Measurements from ENCODE around the gene ZEB2. TPM values are rescaled to one million over a fixed set of nuclear protein-coding genes. Genes with fewer than 3 reads are reported as not detected.

The ZEB2 gene
- total and polyA plus RNA-seq, 5 donors from 2014 or later, result 0.23 to 18.1 (median 0.41) TPM; not detected in 1

GRCh38 chr2:144358374-144358964 lies 161.4 kb downstream of the ZEB2 start:
- H3K27ac Mint-ChIP-seq, result no peak overlapping the region

GRCh38 chr2:144357623-144358373 lies 162.1 kb downstream of the ZEB2 start:
- no peaks in the 10 kb centered on the region for H3K36me3 Mint-ChIP-seq
- no peaks in the 10 kb centered on the region for H3K27me3 Mint-ChIP-seq
- Histone ChIP-seq H3K27me3 (ENCODE audit: control insufficient read depth, insufficient read depth, low read length) (no peaks in the 10 kb centered on the region), H3K4me1 (ENCODE audit: control insufficient read depth, insufficient read depth, low read length, poor library complexity, severe bottlenecking) (no peaks in the 10 kb centered on the region), H3K4me3 (ENCODE audit: low read depth, low read length) (no peak overlapping the region), H3K9me3 (ENCODE audit: control insufficient read depth in 2 of 2, low read length in 2 of 2) (no peaks in the 10 kb centered on the region), H3K27ac (ENCODE audit: insufficient read depth, low read length, poor library complexity, severe bottlenecking) (no peak overlapping the region), H3K36me3 (ENCODE audit: control insufficient read depth, insufficient read depth, low read length) (no peaks in the 10 kb centered on the region)
- no peak overlapping the region for H3K4me3 Mint-ChIP-seq
- DNase-seq, result peak in 1 of 3 donors; percentile 18
- H3K27ac Mint-ChIP-seq, result no peak overlapping the region
- H3K4me1 Mint-ChIP-seq, result peaks cover 0 to 10% (median 0%) of the 10 kb centered on the region in 4 donors
- ATAC-seq (ENCODE audit: low read depth in 2 of 2), result no peak
- H3K9me3 Mint-ChIP-seq, result peaks cover 0 to 1% (median 0%) of the 10 kb centered on the region in 7 donors

More at GRCh38 chr2:144358374-144358964, 161.4 kb downstream of the ZEB2 start:
- no peaks in the 10 kb centered on the region for H3K27me3 ChIP-seq (ENCODE audit: control insufficient read depth, insufficient read depth, low read length)
- no peaks in the 10 kb centered on the region for H3K4me1 ChIP-seq (ENCODE audit: control insufficient read depth, insufficient read depth, low read length, poor library complexity, severe bottlenecking)
- no peaks in the 10 kb centered on the region for H3K36me3 ChIP-seq (ENCODE audit: control insufficient read depth, insufficient read depth, low read length)
- Mint-ChIP-seq H3K4me1 (peaks cover 0 to 10% (median 0%) of the 10 kb centered on the region in 4 donors), H3K4me3 (peak overlapping the region in 1 of 4 donors; percentile 51), H3K9me3 (peaks cover 0 to 1% (median 0%) of the 10 kb centered on the region in 7 donors), H3K27me3 (no peaks in the 10 kb centered on the region), H3K36me3 (no peaks in the 10 kb centered on the region)
- no peaks in the 10 kb centered on the region for H3K9me3 ChIP-seq (ENCODE audit: control insufficient read depth in 2 of 2, low read length in 2 of 2)
- H3K4me3 ChIP-seq (ENCODE audit: low read depth, low read length), result no peak overlapping the region
- H3K27ac ChIP-seq (ENCODE audit: insufficient read depth, low read length, poor library complexity, severe bottlenecking), result no peak overlapping the region
- ATAC-seq (ENCODE audit: low read depth in 2 of 2) (no peak), DNase-seq (no peak)

GRCh38 chr2:144356402-144356801 lies 163.5 kb downstream of the ZEB2 start:
- DNase-seq (no peak), ATAC-seq (ENCODE audit: low read depth in 2 of 2) (no peak)
- H3K9me3 ChIP-seq (ENCODE audit: control insufficient read depth in 2 of 2, low read length in 2 of 2), result no peaks in the 10 kb centered on the region
- H3K9me3 Mint-ChIP-seq, result peaks cover 0 to 1% (median 0%) of the 10 kb centered on the region in 7 donors
- no peaks in the 10 kb centered on the region for H3K36me3 Mint-ChIP-seq
- no peaks in the 10 kb centered on the region for H3K27me3 Mint-ChIP-seq
- H3K27ac Mint-ChIP-seq, result no peak overlapping the region
- no peak overlapping the region for H3K4me3 ChIP-seq (ENCODE audit: low read depth, low read length)
- H3K4me1 ChIP-seq (ENCODE audit: control insufficient read depth, insufficient read depth, low read length, poor library complexity, severe bottlenecking), result no peaks in the 10 kb centered on the region
- H3K4me1 Mint-ChIP-seq, result peaks cover 0 to 10% (median 0%) of the 10 kb centered on the region in 4 donors
- H3K4me3 Mint-ChIP-seq, result no peak overlapping the region
- no peaks in the 10 kb centered on the region for H3K36me3 ChIP-seq (ENCODE audit: control insufficient read depth, insufficient read depth, low read length)
- H3K27me3 ChIP-seq (ENCODE audit: control insufficient read depth, insufficient read depth, low read length), result no peaks in the 10 kb centered on the region
- H3K27ac ChIP-seq (ENCODE audit: insufficient read depth, low read length, poor library complexity, severe bottlenecking), result no peak overlapping the region

- Histone ChIP-seq H3K9me3 (ENCODE audit: control insufficient read depth in 2 of 2, low read length in 2 of 2) (no peaks in the 10 kb centered on the region), H3K36me3 (ENCODE audit: control insufficient read depth, insufficient read depth, low read length) (no peaks in the 10 kb centered on the region), H3K27me3 (ENCODE audit: control insufficient read depth, insufficient read depth, low read length) (peaks cover 5% of the 10 kb centered on the region), H3K4me3 (ENCODE audit: low read depth, low read length) (no peak overlapping the region), H3K27ac (ENCODE audit: insufficient read depth, low read length, poor library complexity, severe bottlenecking) (no peak overlapping the region), H3K4me1 (ENCODE audit: control insufficient read depth, insufficient read depth, low read length, poor library complexity, severe bottlenecking) (no peaks in the 10 kb centered on the region)
- peaks cover 0 to 10% (median 0%) of the 10 kb centered on the region in 4 donors for H3K4me1 Mint-ChIP-seq
- ATAC-seq (ENCODE audit: low read depth in 2 of 2), result no peak
- no peak for DNase-seq
- H3K9me3 Mint-ChIP-seq, result peaks cover 0 to 2% (median 0%) of the 10 kb centered on the region in 7 donors
- no peaks in the 10 kb centered on the region for H3K36me3 Mint-ChIP-seq
- no peak overlapping the region for H3K4me3 Mint-ChIP-seq
- H3K27me3 Mint-ChIP-seq, result peaks cover 5% of the 10 kb centered on the region
- no peak overlapping the region for H3K27ac Mint-ChIP-seq
Measured at GRCh38 chr2:144354953-144355352, 165.0 kb downstream of the ZEB2 start.

GRCh38 chr2:144351687-144352086 lies 168.2 kb downstream of the ZEB2 start:
- Mint-ChIP-seq H3K36me3 (no peaks in the 10 kb centered on the region), H3K27ac (no peak overlapping the region), H3K27me3 (peaks cover 5% of the 10 kb centered on the region), H3K4me3 (no peak overlapping the region), H3K4me1 (no peaks in the 10 kb centered on the region), H3K9me3 (peaks cover 0 to 2% (median 0%) of the 10 kb centered on the region in 7 donors)
- no peak overlapping the region for H3K4me3 ChIP-seq (ENCODE audit: low read depth, low read length)
- no peaks in the 10 kb centered on the region for H3K4me1 ChIP-seq (ENCODE audit: control insufficient read depth, insufficient read depth, low read length, poor library complexity, severe bottlenecking)
- H3K27me3 ChIP-seq (ENCODE audit: control insufficient read depth, insufficient read depth, low read length), result peaks cover 5% of the 10 kb centered on the region
- DNase-seq, result no peak
- no peaks in the 10 kb centered on the region for H3K9me3 ChIP-seq (ENCODE audit: control insufficient read depth in 2 of 2, low read length in 2 of 2)
- no peaks in the 10 kb centered on the region for H3K36me3 ChIP-seq (ENCODE audit: control insufficient read depth, insufficient read depth, low read length)
- H3K27ac ChIP-seq (ENCODE audit: insufficient read depth, low read length, poor library complexity, severe bottlenecking), result no peak overlapping the region
- no peak for ATAC-seq (ENCODE audit: low read depth in 2 of 2)

GRCh38 chr2:144350151-144350802 lies 169.6 kb downstream of the ZEB2 start:
- no peak for ATAC-seq (ENCODE audit: low read depth in 2 of 2)
- no peaks in the 10 kb centered on the region for H3K4me1 Mint-ChIP-seq
- no peak overlapping the region for H3K4me3 Mint-ChIP-seq

GRCh38 chr2:144349674-144350073 lies 170.2 kb downstream of the ZEB2 start:
- ATAC-seq (ENCODE audit: low read depth in 2 of 2) (no peak), DNase-seq (no peak)
- Histone ChIP-seq H3K9me3 (ENCODE audit: control insufficient read depth in 2 of 2, low read length in 2 of 2) (no peaks in the 10 kb centered on the region), H3K4me3 (ENCODE audit: low read depth, low read length) (no peak overlapping the region), H3K4me1 (ENCODE audit: control insufficient read depth, insufficient read depth, low read length, poor library complexity, severe bottlenecking) (no peaks in the 10 kb centered on the region), H3K27me3 (ENCODE audit: control insufficient read depth, insufficient read depth, low read length) (peaks cover 5% of the 10 kb centered on the region), H3K36me3 (ENCODE audit: control insufficient read depth, insufficient read depth, low read length) (no peaks in the 10 kb centered on the region), H3K27ac (ENCODE audit: insufficient read depth, low read length, poor library complexity, severe bottlenecking) (no peak overlapping the region)
- no peaks in the 10 kb centered on the region for H3K36me3 Mint-ChIP-seq
- H3K4me3 Mint-ChIP-seq, result no peak overlapping the region
- H3K4me1 Mint-ChIP-seq, result no peaks in the 10 kb centered on the region
- H3K27me3 Mint-ChIP-seq, result peaks cover 5% of the 10 kb centered on the region
- peaks cover 0 to 2% (median 0%) of the 10 kb centered on the region in 7 donors for H3K9me3 Mint-ChIP-seq
- H3K27ac Mint-ChIP-seq, result no peak overlapping the region

More at GRCh38 chr2:144350151-144350802, 169.6 kb downstream of the ZEB2 start:
- H3K4me1 ChIP-seq (ENCODE audit: control insufficient read depth, insufficient read depth, low read length, poor library complexity, severe bottlenecking), result no peaks in the 10 kb centered on the region
- no peak overlapping the region for H3K4me3 ChIP-seq (ENCODE audit: low read depth, low read length)
- H3K36me3 Mint-ChIP-seq, result no peaks in the 10 kb centered on the region
- no peak overlapping the region for H3K27ac ChIP-seq (ENCODE audit: insufficient read depth, low read length, poor library complexity, severe bottlenecking)
- no peak for DNase-seq
- no peak overlapping the region for H3K27ac Mint-ChIP-seq
- no peaks in the 10 kb centered on the region for H3K36me3 ChIP-seq (ENCODE audit: control insufficient read depth, insufficient read depth, low read length)
- H3K27me3 Mint-ChIP-seq, result peaks cover 5% of the 10 kb centered on the region
- H3K27me3 ChIP-seq (ENCODE audit: control insufficient read depth, insufficient read depth, low read length), result peaks cover 5% of the 10 kb centered on the region
- H3K9me3 Mint-ChIP-seq, result peaks cover 0 to 2% (median 0%) of the 10 kb centered on the region in 7 donors
- H3K9me3 ChIP-seq (ENCODE audit: control insufficient read depth in 2 of 2, low read length in 2 of 2), result no peaks in the 10 kb centered on the region
